Suprapubic skin (tissue), 4 donors: ENCODE data around the gene CGRRF1. TPM values are rescaled to one million over a fixed set of nuclear protein-coding genes. Genes with fewer than 3 reads are reported as not detected.

Source experiments
- DNase-seq, 2 donors: peaks; one replicate each; pipeline ENCODE4 v3.0.0-alpha.2; 2019; ENCODE audit warnings: low spot score in 2 of 2
- H3K27ac ChIP-seq: fragments of 200-600 bp; sonication (generic); one replicate; pipeline ENCODE4 v1.5.1; 2019
- H3K27me3 ChIP-seq: fragments of 200-600 bp; sonication (generic); one replicate; pipeline ENCODE4 v1.5.1; 2019
- H3K36me3 ChIP-seq: fragments of 200-600 bp; sonication (generic); one replicate; pipeline ENCODE4 v1.5.1; 2019
- H3K4me1 ChIP-seq: fragments of 200-600 bp; sonication (generic); one replicate; pipeline ENCODE4 v1.5.1; 2019
- H3K4me3 ChIP-seq: fragments of 200-600 bp; sonication (generic); one replicate; pipeline ENCODE4 v1.5.1; 2019; ENCODE audit warnings: mild to moderate bottlenecking
- H3K9me3 ChIP-seq: fragments of 200-600 bp; sonication (generic); one replicate; pipeline ENCODE4 v1.5.1; 2019
- EP300 ChIP-seq: sonication (generic); formaldehyde crosslinking; IDR thresholded peaks from one replicate; pipeline ENCODE4 v1.6.1; 2017; ENCODE audit warnings: antibody characterized with exemption
- POLR2A ChIP-seq, 2 donors: fragments of 450-650 bp; IDR thresholded peaks; one replicate each; pipeline ENCODE4 v1.6.1; 2017; ENCODE audit warnings: antibody characterized with exemption in 2 of 2, mild to moderate bottlenecking in 2 of 2, moderate library complexity in 2 of 2
- POLR2AphosphoS5 ChIP-seq, 3 donors: sonication (generic); formaldehyde crosslinking; IDR thresholded peaks; one replicate each; pipeline ENCODE4 v1.6.1; 2017; ENCODE audit warnings: antibody characterized with exemption in 3 of 3
- WGBS: methylation state at CpG from one replicate; pipeline ENCODE4 v1.1.5; 2018; 5-methylcytosine and 5-hydroxymethylcytosine counted together
- total RNA-seq, 4 donors: library from RNA; depleted of rRNA; stranded (reverse); fragments of >200 nt; gene quantifications; one replicate each; pipeline ENCODE4 v1.1.0, GENCODE V29; 2016
- TF ChIP-seq, protein P1 (sequence below), 2 donors: fragments of 200-600 bp in 1 of 2; fragments of 450-650 bp in 1 of 2; sonication (generic) in 1 of 2; IDR thresholded peaks; one replicate each; pipeline ENCODE4 v1.5.1; 2016 to 2019; ENCODE audit warnings: antibody characterized with exemption in 2 of 2, mild to moderate bottlenecking in 1 of 2, moderate library complexity in 1 of 2

CGRRF1 gene
- total RNA-seq, 4 donors from 2014 or later: 5.6 to 12.1 (median 9.2) TPM

DNA sequence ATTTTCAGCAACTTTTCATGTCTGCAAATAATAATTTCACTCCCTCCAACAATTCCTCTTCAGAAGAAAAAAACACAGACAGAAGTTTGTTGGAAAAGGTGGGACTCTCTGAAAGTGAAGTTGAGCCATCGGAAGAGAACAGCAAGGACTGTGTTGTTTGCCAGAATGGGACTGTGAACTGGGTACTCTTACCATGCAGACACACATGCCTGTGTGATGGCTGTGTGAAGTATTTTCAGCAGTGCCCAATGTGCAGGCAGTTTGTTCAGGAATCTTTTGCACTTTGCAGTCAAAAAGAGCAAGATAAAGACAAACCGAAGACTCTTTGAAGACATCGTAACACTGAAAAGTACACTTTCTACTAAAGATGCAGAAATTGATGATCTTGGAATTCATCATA, 28.3 kb downstream of the CGRRF1 start:
- Histone ChIP-seq H3K4me3 (no peak overlapping the region), H3K4me1 (no peaks in the 10 kb centered on the region), H3K27ac (no peak overlapping the region), H3K36me3 (peaks cover 7% of the 10 kb centered on the region), H3K27me3 (no peaks in the 10 kb centered on the region), H3K9me3 (no peaks in the 10 kb centered on the region)
- no peak for DNase-seq
- TF ChIP-seq POLR2AphosphoS5 (IDR thresholded peaks at IDR 0.05) (no peak), POLR2A (IDR thresholded peaks at IDR 0.05) (no peak), EP300 (no peak)
- TF ChIP-seq, protein P1, sequence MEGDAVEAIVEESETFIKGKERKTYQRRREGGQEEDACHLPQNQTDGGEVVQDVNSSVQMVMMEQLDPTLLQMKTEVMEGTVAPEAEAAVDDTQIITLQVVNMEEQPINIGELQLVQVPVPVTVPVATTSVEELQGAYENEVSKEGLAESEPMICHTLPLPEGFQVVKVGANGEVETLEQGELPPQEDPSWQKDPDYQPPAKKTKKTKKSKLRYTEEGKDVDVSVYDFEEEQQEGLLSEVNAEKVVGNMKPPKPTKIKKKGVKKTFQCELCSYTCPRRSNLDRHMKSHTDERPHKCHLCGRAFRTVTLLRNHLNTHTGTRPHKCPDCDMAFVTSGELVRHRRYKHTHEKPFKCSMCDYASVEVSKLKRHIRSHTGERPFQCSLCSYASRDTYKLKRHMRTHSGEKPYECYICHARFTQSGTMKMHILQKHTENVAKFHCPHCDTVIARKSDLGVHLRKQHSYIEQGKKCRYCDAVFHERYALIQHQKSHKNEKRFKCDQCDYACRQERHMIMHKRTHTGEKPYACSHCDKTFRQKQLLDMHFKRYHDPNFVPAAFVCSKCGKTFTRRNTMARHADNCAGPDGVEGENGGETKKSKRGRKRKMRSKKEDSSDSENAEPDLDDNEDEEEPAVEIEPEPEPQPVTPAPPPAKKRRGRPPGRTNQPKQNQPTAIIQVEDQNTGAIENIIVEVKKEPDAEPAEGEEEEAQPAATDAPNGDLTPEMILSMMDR (IDR thresholded peaks at IDR 0.05): no peak
- 98% methylated on average over 3 of the region's 3 CpGs for WGBS

DNA sequence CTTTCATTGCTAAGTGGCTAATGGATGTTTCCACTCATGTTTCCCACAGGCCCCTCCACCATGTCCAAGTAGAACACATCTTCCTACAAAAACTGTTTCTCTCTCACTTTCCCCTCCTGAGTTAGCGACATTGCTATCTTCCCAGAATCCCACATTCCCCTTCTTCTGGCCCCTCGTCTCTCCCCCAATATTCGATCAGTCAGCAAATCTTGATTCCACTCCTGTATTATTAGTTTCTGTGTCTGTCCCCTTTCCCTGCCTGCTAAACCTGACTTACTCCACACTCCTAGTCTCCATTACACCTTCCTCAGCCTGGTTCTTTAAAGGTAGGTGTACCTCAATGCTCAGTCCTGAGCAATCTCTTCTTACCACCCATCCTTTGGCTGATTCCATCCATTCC, 37.9 kb downstream of the CGRRF1 start:
- DNase-seq: no peak
- WGBS: 97% methylated on average over 3 of the region's 3 CpGs

DNA sequence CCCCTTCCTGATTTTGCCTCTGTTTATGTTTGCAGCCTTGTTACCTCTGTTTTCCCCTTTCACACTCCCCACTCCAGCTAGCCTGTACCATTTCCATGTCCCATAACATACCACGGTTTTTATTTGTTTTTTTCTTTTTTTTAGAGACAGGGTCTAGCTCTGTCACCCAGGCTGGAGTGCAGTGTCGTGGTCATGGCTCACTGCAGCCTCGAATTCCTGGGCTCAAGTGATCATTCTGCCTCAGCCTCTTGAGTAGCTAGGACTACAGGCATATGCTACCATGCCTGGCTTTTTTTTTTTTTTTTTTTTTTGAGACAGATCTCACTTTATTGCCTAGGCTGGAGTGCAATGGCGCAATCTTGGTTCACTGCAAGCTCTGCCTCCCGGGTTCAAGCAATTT, 38.8 kb downstream of the CGRRF1 start:
- WGBS: 88% methylated on average over 5 of the region's 5 CpGs

More for the DNA sequence above, 37.9 kb downstream of the CGRRF1 start:
- Histone ChIP-seq H3K4me1 (no peaks in the 10 kb centered on the region), H3K36me3 (no peaks in the 10 kb centered on the region), H3K27me3 (no peaks in the 10 kb centered on the region), H3K27ac (no peak overlapping the region), H3K4me3 (no peak overlapping the region), H3K9me3 (no peaks in the 10 kb centered on the region)
- TF ChIP-seq, protein P1 (IDR thresholded peaks at IDR 0.05): no peak
- no peak for TF ChIP-seq POLR2A (IDR thresholded peaks at IDR 0.05)
- TF ChIP-seq EP300: no peak
- no peak for TF ChIP-seq POLR2AphosphoS5 (IDR thresholded peaks at IDR 0.05)

DNA sequence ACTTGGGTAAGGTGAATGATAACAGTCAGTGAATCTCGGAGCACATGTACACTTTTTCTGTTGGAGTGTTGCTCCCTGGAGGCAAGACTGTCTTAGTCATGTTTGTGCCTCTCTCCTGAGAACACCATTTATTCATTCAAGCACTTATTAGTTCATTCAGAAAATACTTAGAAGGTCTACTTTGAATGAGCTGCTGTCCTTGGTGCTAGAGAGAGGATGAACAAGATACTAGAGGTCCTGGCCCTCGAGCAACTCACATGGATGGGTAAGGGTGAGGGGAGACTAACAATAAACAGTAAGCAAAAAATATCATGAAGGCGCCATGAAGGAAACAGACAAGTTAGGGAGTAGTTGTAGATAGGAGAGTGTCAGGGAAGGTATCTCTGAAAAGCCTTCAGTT, 40.2 kb downstream of the CGRRF1 start:
- Histone ChIP-seq H3K4me3 (no peak overlapping the region), H3K27me3 (no peaks in the 10 kb centered on the region), H3K4me1 (no peaks in the 10 kb centered on the region), H3K36me3 (no peaks in the 10 kb centered on the region), H3K27ac (no peak overlapping the region), H3K9me3 (no peaks in the 10 kb centered on the region)
- TF ChIP-seq EP300 (no peak), POLR2AphosphoS5 (IDR thresholded peaks at IDR 0.05) (no peak), POLR2A (IDR thresholded peaks at IDR 0.05) (no peak)
- TF ChIP-seq, protein P1 (IDR thresholded peaks at IDR 0.05): no peak
- WGBS: 80% methylated on average over 3 of the region's 3 CpGs
- DNase-seq: no peak

More for the DNA sequence above, 38.8 kb downstream of the CGRRF1 start:
- Histone ChIP-seq H3K4me3 (no peak overlapping the region), H3K27ac (no peak overlapping the region), H3K27me3 (no peaks in the 10 kb centered on the region), H3K9me3 (no peaks in the 10 kb centered on the region), H3K4me1 (no peaks in the 10 kb centered on the region), H3K36me3 (no peaks in the 10 kb centered on the region)
- TF ChIP-seq, protein P1 (IDR thresholded peaks at IDR 0.05): no peak
- no peak for TF ChIP-seq POLR2AphosphoS5 (IDR thresholded peaks at IDR 0.05)
- TF ChIP-seq EP300: no peak
- TF ChIP-seq POLR2A (IDR thresholded peaks at IDR 0.05): no peak
- DNase-seq: no peak

DNA sequence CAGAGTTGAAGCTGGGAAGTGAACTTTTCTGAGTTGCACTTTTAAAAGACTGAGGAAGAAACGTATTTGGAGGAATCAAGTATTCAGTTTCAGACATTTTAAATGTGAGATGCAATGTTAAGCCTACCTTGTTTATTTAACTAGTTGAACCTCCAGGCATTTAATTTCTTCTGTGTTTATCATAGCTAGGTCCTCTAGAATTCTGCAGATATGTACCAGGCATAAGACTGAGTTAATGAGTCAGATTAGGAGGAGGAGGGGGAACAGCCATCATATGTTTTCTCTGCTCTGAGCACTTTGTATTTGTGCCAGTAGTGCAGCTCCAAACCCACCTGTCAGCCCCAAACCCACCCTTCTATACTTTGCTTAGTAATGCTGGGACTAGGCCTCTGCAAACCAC, 40.8 kb downstream of the CGRRF1 start:
- WGBS: 82% methylated on average over 1 of the region's 1 CpG
- TF ChIP-seq POLR2AphosphoS5 (IDR thresholded peaks at IDR 0.05) (no peak), EP300 (no peak), POLR2A (IDR thresholded peaks at IDR 0.05) (no peak)
- TF ChIP-seq, protein P1 (IDR thresholded peaks at IDR 0.05): no peak
- no peak for DNase-seq
- Histone ChIP-seq H3K27ac (no peak overlapping the region), H3K4me1 (no peaks in the 10 kb centered on the region), H3K36me3 (no peaks in the 10 kb centered on the region), H3K9me3 (no peaks in the 10 kb centered on the region), H3K27me3 (no peaks in the 10 kb centered on the region), H3K4me3 (no peak overlapping the region)
